ENCODE results near the gene LIN9.

Gene LIN9

GRCh38 chr1:226236826-226237225, 72.1 kb downstream of the LIN9 start:
- H3K36me3 ChIP-seq (ENCODE audit: control insufficient read depth in 2 of 2, insufficient read depth in 2 of 2, low read length in 2 of 2): peaks cover 0 to 3% of the 10 kb centered on the region in 2 donors

GRCh38 chr1:226233806-226234205, 75.2 kb downstream of the LIN9 start:
- Histone ChIP-seq H3K4me3 (ENCODE audit: low read length in 2 of 2) (no peak overlapping the region), H3K4me1 (ENCODE audit: control insufficient read depth, insufficient read depth, low read length) (no peaks in the 10 kb centered on the region), H3K9ac (ENCODE audit: low read length in 2 of 2) (no peak overlapping the region), H3K36me3 (ENCODE audit: control insufficient read depth in 2 of 2, insufficient read depth in 2 of 2, low read length in 2 of 2) (peaks cover 0 to 3% of the 10 kb centered on the region in 2 donors), H3K27me3 (ENCODE audit: control insufficient read depth in 1 of 2, insufficient read depth in 2 of 2, low read length in 2 of 2) (no peaks in the 10 kb centered on the region), H3K27ac (ENCODE audit: low read length) (no peak overlapping the region), H3K9me3 (ENCODE audit: control insufficient read depth in 2 of 2, low read length in 2 of 2) (no peaks in the 10 kb centered on the region)

More at GRCh38 chr1:226236826-226237225, 72.1 kb downstream of the LIN9 start:
- H3K4me3 ChIP-seq (ENCODE audit: low read length in 2 of 2): no peak overlapping the region
- H3K4me1 ChIP-seq (ENCODE audit: control insufficient read depth, insufficient read depth, low read length): no peaks in the 10 kb centered on the region
- H3K9ac ChIP-seq (ENCODE audit: low read length in 2 of 2): no peak overlapping the region
- H3K9me3 ChIP-seq (ENCODE audit: control insufficient read depth in 2 of 2, low read length in 2 of 2): no peaks in the 10 kb centered on the region
- no peak overlapping the region for H3K27ac ChIP-seq (ENCODE audit: low read length)
- no peaks in the 10 kb centered on the region for H3K27me3 ChIP-seq (ENCODE audit: control insufficient read depth in 1 of 2, insufficient read depth in 2 of 2, low read length in 2 of 2)

- H3K9me3 ChIP-seq (ENCODE audit: control insufficient read depth in 2 of 2, low read length in 2 of 2): no peaks in the 10 kb centered on the region
- no peaks in the 10 kb centered on the region for H3K4me1 ChIP-seq (ENCODE audit: control insufficient read depth, insufficient read depth, low read length)
- no peak overlapping the region for H3K4me3 ChIP-seq (ENCODE audit: low read length in 2 of 2)
- H3K36me3 ChIP-seq (ENCODE audit: control insufficient read depth in 2 of 2, insufficient read depth in 2 of 2, low read length in 2 of 2): peaks cover 0 to 3% of the 10 kb centered on the region in 2 donors
- no peak overlapping the region for H3K27ac ChIP-seq (ENCODE audit: low read length)
- no peak overlapping the region for H3K9ac ChIP-seq (ENCODE audit: low read length in 2 of 2)
- H3K27me3 ChIP-seq (ENCODE audit: control insufficient read depth in 1 of 2, insufficient read depth in 2 of 2, low read length in 2 of 2): no peaks in the 10 kb centered on the region
These were observed 75.7 kb downstream of the LIN9 start for GRCh38 chr1:226233293-226233692.

GRCh38 chr1:226226601-226227000, 82.4 kb downstream of the LIN9 start:
- no peak overlapping the region for H3K27ac ChIP-seq (ENCODE audit: low read length)
- no peak overlapping the region for H3K4me3 ChIP-seq (ENCODE audit: low read length in 2 of 2)
- H3K9me3 ChIP-seq (ENCODE audit: control insufficient read depth in 2 of 2, low read length in 2 of 2): no peaks in the 10 kb centered on the region
- H3K27me3 ChIP-seq (ENCODE audit: control insufficient read depth in 1 of 2, insufficient read depth in 2 of 2, low read length in 2 of 2): peaks cover 17 to 27% of the 10 kb centered on the region in 2 donors
- H3K9ac ChIP-seq (ENCODE audit: low read length in 2 of 2): no peak overlapping the region
- peaks cover 8% of the 10 kb centered on the region for H3K4me1 ChIP-seq (ENCODE audit: control insufficient read depth, insufficient read depth, low read length)
- H3K36me3 ChIP-seq (ENCODE audit: control insufficient read depth in 2 of 2, insufficient read depth in 2 of 2, low read length in 2 of 2): no peaks in the 10 kb centered on the region

DNA sequence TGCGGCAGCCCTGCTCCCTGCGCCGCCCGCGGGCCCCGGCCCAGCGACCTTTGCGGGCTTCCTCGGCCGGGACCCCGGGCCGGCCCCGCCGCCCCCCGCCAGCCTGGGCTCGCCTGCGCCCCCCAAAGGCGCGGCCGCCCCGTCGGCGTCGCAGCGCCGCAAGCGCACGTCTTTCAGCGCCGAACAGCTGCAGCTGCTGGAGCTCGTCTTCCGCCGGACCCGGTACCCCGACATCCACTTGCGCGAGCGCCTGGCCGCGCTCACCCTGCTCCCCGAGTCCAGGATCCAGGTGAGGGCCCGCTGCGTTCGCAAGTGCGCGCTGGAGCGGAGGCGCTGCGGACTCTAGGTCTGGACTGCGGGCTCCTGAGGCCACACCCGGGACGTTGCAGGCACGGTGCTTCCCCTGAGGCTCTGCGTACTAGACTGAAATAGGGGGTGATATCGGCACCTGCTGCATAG, 85.1 kb downstream of the LIN9 start:
- no peak overlapping the region for H3K27ac ChIP-seq (ENCODE audit: low read length)
- peak overlapping the region in 1 of 2 donors; percentile 57 for H3K4me3 ChIP-seq (ENCODE audit: low read length in 2 of 2)
- peaks cover 17 to 27% of the 10 kb centered on the region in 2 donors for H3K27me3 ChIP-seq (ENCODE audit: control insufficient read depth in 1 of 2, insufficient read depth in 2 of 2, low read length in 2 of 2)
- H3K9me3 ChIP-seq (ENCODE audit: control insufficient read depth in 2 of 2, low read length in 2 of 2): no peaks in the 10 kb centered on the region
- H3K36me3 ChIP-seq (ENCODE audit: control insufficient read depth in 2 of 2, insufficient read depth in 2 of 2, low read length in 2 of 2): no peaks in the 10 kb centered on the region
- peaks cover 8% of the 10 kb centered on the region for H3K4me1 ChIP-seq (ENCODE audit: control insufficient read depth, insufficient read depth, low read length)
- H3K9ac ChIP-seq (ENCODE audit: low read length in 2 of 2): no peak overlapping the region

GRCh38 chr1:226223157-226223785, 85.7 kb downstream of the LIN9 start, which contains the start of gene MIXL1:
Gene MIXL1 (plus strand): TSS chr1:226223664. CDS start chr1:226223682, 18 bp downstream.
- H3K9ac ChIP-seq (ENCODE audit: low read length in 2 of 2): no peak within 1 kb of the TSS
- H3K36me3 ChIP-seq (ENCODE audit: control insufficient read depth in 2 of 2, insufficient read depth in 2 of 2, low read length in 2 of 2): no peaks in the 10 kb centered on the region
- no peak within 1 kb of the TSS for H3K27ac ChIP-seq (ENCODE audit: low read length)

DNA sequence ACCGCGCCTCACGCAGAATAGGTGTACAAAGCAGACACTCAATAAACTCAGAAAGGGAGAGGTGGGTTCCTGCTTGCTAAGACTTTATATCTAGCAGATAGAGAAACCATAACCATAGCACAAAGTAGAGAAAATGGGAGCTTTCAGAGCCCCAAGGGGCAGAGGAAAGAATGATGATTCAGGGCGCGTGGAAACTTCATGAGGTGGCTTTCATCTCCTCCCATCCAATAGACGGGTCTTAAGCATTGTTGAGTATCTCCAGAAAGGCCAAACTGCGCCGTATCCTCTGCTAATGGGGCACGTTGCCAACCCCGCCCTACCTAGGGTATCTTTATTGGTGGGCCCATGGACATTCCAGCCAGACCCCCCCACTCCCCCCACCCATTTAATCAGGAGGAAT, 86.3 kb downstream of the LIN9 start:
- Histone ChIP-seq H3K4me3 (ENCODE audit: low read length in 2 of 2) (no peak overlapping the region), H3K36me3 (ENCODE audit: control insufficient read depth in 2 of 2, insufficient read depth in 2 of 2, low read length in 2 of 2) (no peaks in the 10 kb centered on the region), H3K27me3 (ENCODE audit: control insufficient read depth in 1 of 2, insufficient read depth in 2 of 2, low read length in 2 of 2) (peaks cover 17 to 27% of the 10 kb centered on the region in 2 donors), H3K27ac (ENCODE audit: low read length) (no peak overlapping the region), H3K9ac (ENCODE audit: low read length in 2 of 2) (no peak overlapping the region), H3K9me3 (ENCODE audit: control insufficient read depth in 2 of 2, low read length in 2 of 2) (no peaks in the 10 kb centered on the region), H3K4me1 (ENCODE audit: control insufficient read depth, insufficient read depth, low read length) (peaks cover 8% of the 10 kb centered on the region)

More at GRCh38 chr1:226223157-226223785, 85.7 kb downstream of the LIN9 start, which contains the start of gene MIXL1:
- Histone ChIP-seq H3K27me3 (ENCODE audit: control insufficient read depth in 1 of 2, insufficient read depth in 2 of 2, low read length in 2 of 2) (peaks cover 17 to 27% of the 10 kb centered on the region in 2 donors), H3K4me3 (ENCODE audit: low read length in 2 of 2) (peak within 1 kb of the TSS in 1 of 2 donors; percentile 57), H3K9me3 (ENCODE audit: control insufficient read depth in 2 of 2, low read length in 2 of 2) (no peaks in the 10 kb centered on the region), H3K4me1 (ENCODE audit: control insufficient read depth, insufficient read depth, low read length) (peaks cover 8% of the 10 kb centered on the region)

GRCh38 chr1:226220473-226221189, 88.3 kb downstream of the LIN9 start:
- no peaks in the 10 kb centered on the region for H3K9me3 ChIP-seq (ENCODE audit: control insufficient read depth in 2 of 2, low read length in 2 of 2)
- peaks cover 16 to 27% of the 10 kb centered on the region in 2 donors for H3K27me3 ChIP-seq (ENCODE audit: control insufficient read depth in 1 of 2, insufficient read depth in 2 of 2, low read length in 2 of 2)
- H3K27ac ChIP-seq (ENCODE audit: low read length): no peak overlapping the region
- peaks cover 8% of the 10 kb centered on the region for H3K4me1 ChIP-seq (ENCODE audit: control insufficient read depth, insufficient read depth, low read length)
- H3K36me3 ChIP-seq (ENCODE audit: control insufficient read depth in 2 of 2, insufficient read depth in 2 of 2, low read length in 2 of 2): no peaks in the 10 kb centered on the region
- H3K4me3 ChIP-seq (ENCODE audit: low read length in 2 of 2): no peak overlapping the region
- no peak overlapping the region for H3K9ac ChIP-seq (ENCODE audit: low read length in 2 of 2)

- no peak overlapping the region for H3K4me3 ChIP-seq (ENCODE audit: low read length in 2 of 2)
- H3K9me3 ChIP-seq (ENCODE audit: control insufficient read depth in 2 of 2, low read length in 2 of 2): no peaks in the 10 kb centered on the region
- no peaks in the 10 kb centered on the region for H3K4me1 ChIP-seq (ENCODE audit: control insufficient read depth, insufficient read depth, low read length)
- no peaks in the 10 kb centered on the region for H3K36me3 ChIP-seq (ENCODE audit: control insufficient read depth in 2 of 2, insufficient read depth in 2 of 2, low read length in 2 of 2)
- no peaks in the 10 kb centered on the region for H3K27me3 ChIP-seq (ENCODE audit: control insufficient read depth in 1 of 2, insufficient read depth in 2 of 2, low read length in 2 of 2)
- H3K9ac ChIP-seq (ENCODE audit: low read length in 2 of 2): no peak overlapping the region
- no peak overlapping the region for H3K27ac ChIP-seq (ENCODE audit: low read length)
These were observed 91.7 kb downstream of the LIN9 start for GRCh38 chr1:226217273-226217672.

DNA sequence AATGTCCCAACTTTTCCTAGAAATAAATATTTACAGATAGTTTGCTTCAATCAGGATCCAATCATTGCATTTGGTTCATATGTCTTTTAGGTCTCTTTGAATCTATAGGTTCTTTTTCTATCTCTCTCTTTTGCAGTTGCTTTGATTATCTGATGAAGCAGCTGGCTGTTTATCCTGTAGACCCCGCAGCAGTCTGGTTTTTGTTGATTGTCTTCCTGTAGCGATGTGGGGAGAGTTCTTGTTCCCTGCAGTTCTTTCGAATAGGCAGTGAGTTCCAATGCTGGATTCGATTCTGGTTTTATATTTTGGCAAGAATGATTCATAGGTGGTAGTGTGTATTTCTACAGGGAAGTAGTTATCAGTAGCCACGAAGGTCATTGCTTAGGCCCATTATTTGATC, 92.9 kb downstream of the LIN9 start:
- Histone ChIP-seq H3K27ac (ENCODE audit: low read length) (no peak overlapping the region), H3K36me3 (ENCODE audit: control insufficient read depth in 2 of 2, insufficient read depth in 2 of 2, low read length in 2 of 2) (no peaks in the 10 kb centered on the region), H3K9me3 (ENCODE audit: control insufficient read depth in 2 of 2, low read length in 2 of 2) (no peaks in the 10 kb centered on the region), H3K9ac (ENCODE audit: low read length in 2 of 2) (no peak overlapping the region), H3K27me3 (ENCODE audit: control insufficient read depth in 1 of 2, insufficient read depth in 2 of 2, low read length in 2 of 2) (no peaks in the 10 kb centered on the region), H3K4me1 (ENCODE audit: control insufficient read depth, insufficient read depth, low read length) (no peaks in the 10 kb centered on the region), H3K4me3 (ENCODE audit: low read length in 2 of 2) (no peak overlapping the region)

DNA sequence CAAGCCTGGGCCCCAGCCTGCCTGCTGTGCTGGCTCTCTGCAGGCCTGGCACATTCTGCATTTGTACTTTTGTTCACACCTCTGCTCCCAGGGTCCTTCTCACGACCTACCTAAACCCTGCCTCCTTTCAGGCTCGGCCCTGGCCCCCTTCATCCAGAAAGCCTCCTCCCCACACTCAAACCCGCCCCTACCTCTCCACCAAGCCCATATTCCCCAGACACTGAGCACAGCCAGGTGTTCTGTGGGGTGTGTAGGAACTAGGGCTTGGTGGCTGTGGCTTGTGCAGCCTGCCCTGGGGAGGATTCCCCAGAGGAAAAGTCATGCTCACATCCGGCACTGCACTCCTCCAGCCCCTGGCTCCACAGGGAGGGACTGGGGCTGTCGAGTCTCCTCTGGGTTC, 93.7 kb downstream of the LIN9 start:
- Histone ChIP-seq H3K27me3 (ENCODE audit: control insufficient read depth in 1 of 2, insufficient read depth in 2 of 2, low read length in 2 of 2) (no peaks in the 10 kb centered on the region), H3K36me3 (ENCODE audit: control insufficient read depth in 2 of 2, insufficient read depth in 2 of 2, low read length in 2 of 2) (no peaks in the 10 kb centered on the region), H3K4me1 (ENCODE audit: control insufficient read depth, insufficient read depth, low read length) (no peaks in the 10 kb centered on the region), H3K9me3 (ENCODE audit: control insufficient read depth in 2 of 2, low read length in 2 of 2) (no peaks in the 10 kb centered on the region), H3K27ac (ENCODE audit: low read length) (no peak overlapping the region), H3K9ac (ENCODE audit: low read length in 2 of 2) (no peak overlapping the region), H3K4me3 (ENCODE audit: low read length in 2 of 2) (no peak overlapping the region)

Measured in stomach smooth muscle (tissue), 2 donors.